ENCODE data around the gene TSPEAR.
A peak's percentile ranks its signal among the peaks of the same experiment; 100 is the strongest.
"Not testable (repeated sequence)": the region's sequence is repeated elsewhere in the genome, so short reads cannot be mapped to it uniquely, and the experiment has no call there.

Gene TSPEAR

GRCh38 chr21:44666401-44667320 is 44.7 kb downstream of the TSPEAR start, which contains the start of gene KRTAP12-2:
KRTAP12-2 (minus strand) TSS chr21:44666927; CDS start chr21:44666886, 41 bp downstream.
- Mint-ChIP-seq H3K36me3 (peaks cover 5% of the 10 kb centered on the region), H3K27me3 (no peaks in the 10 kb centered on the region), H3K27ac (no peak within 1 kb of the TSS), H3K4me1 (peaks cover 3% of the 10 kb centered on the region), H3K4me3 (no peak within 1 kb of the TSS), H3K9me3 (peaks cover 7% of the 10 kb centered on the region)

GRCh38 chr21:44664691-44665090 is 46.7 kb downstream of the TSPEAR start:
- Mint-ChIP-seq H3K9me3 (peaks cover 12% of the 10 kb centered on the region), H3K27ac (peak overlapping the region; percentile 73), H3K36me3 (peaks cover 3% of the 10 kb centered on the region), H3K27me3 (no peaks in the 10 kb centered on the region), H3K4me3 (no peak overlapping the region), H3K4me1 (peaks cover 7% of the 10 kb centered on the region)

GRCh38 chr21:44661567-44661966 is 49.8 kb downstream of the TSPEAR start:
- not testable (repeated sequence) for H3K4me3 Mint-ChIP-seq, H3K36me3 Mint-ChIP-seq, H3K27me3 Mint-ChIP-seq
- H3K4me1 Mint-ChIP-seq: peaks cover 38% of the 10 kb centered on the region
- peaks cover 14% of the 10 kb centered on the region for H3K9me3 Mint-ChIP-seq
- H3K27ac Mint-ChIP-seq: peak overlapping the region; percentile 20

- no peaks in the 10 kb centered on the region for H3K27me3 Mint-ChIP-seq
- peak overlapping the region; percentile 76 for H3K4me3 Mint-ChIP-seq
- peaks cover 12% of the 10 kb centered on the region for H3K36me3 Mint-ChIP-seq
- peaks cover 60% of the 10 kb centered on the region for H3K4me1 Mint-ChIP-seq
- H3K9me3 Mint-ChIP-seq: peaks cover 20% of the 10 kb centered on the region
- H3K27ac Mint-ChIP-seq: peak overlapping the region; percentile 93
Observed at GRCh38 chr21:44658913-44659595, 52.3 kb downstream of the TSPEAR start.

- Mint-ChIP-seq H3K9me3 (peaks cover 20% of the 10 kb centered on the region), H3K27ac (peak overlapping the region; percentile 93), H3K4me3 (peak overlapping the region; percentile 76), H3K36me3 (peaks cover 12% of the 10 kb centered on the region), H3K27me3 (no peaks in the 10 kb centered on the region), H3K4me1 (peaks cover 65% of the 10 kb centered on the region)
Observed at GRCh38 chr21:44658541-44658910, 52.8 kb downstream of the TSPEAR start.

- Mint-ChIP-seq H3K4me1 (peaks cover 68% of the 10 kb centered on the region), H3K9me3 (peaks cover 20% of the 10 kb centered on the region), H3K4me3 (peak within 1 kb of the TSS; percentile 76)
Observed at GRCh38 chr21:44657635-44658540, 53.5 kb downstream of the TSPEAR start, which contains the start of gene KRTAP12-3. KRTAP12-3 (plus strand) TSS chr21:44657932; CDS start chr21:44657980, 48 bp downstream.

GRCh38 chr21:44656868-44657267 is 54.5 kb downstream of the TSPEAR start:
- Mint-ChIP-seq H3K4me1 (peaks cover 68% of the 10 kb centered on the region), H3K36me3 (peaks cover 12% of the 10 kb centered on the region), H3K9me3 (peaks cover 19% of the 10 kb centered on the region), H3K27ac (peak overlapping the region; percentile 84), H3K27me3 (no peaks in the 10 kb centered on the region), H3K4me3 (peak overlapping the region; percentile 76)

More at GRCh38 chr21:44657635-44658540, 53.5 kb downstream of the TSPEAR start, which contains the start of gene KRTAP12-3:
- Mint-ChIP-seq H3K27ac (peak within 1 kb of the TSS; percentile 93), H3K27me3 (no peaks in the 10 kb centered on the region), H3K36me3 (peaks cover 12% of the 10 kb centered on the region)

GRCh38 chr21:44654576-44655175 is 56.7 kb downstream of the TSPEAR start, which contains the start of gene KRTAP12-4:
KRTAP12-4 (minus strand) TSS chr21:44654659; CDS start chr21:44654614, 45 bp downstream.
- peak within 1 kb of the TSS; percentile 65 for H3K27ac Mint-ChIP-seq
- H3K4me1 Mint-ChIP-seq: peaks cover 67% of the 10 kb centered on the region
- H3K4me3 Mint-ChIP-seq: peak within 1 kb of the TSS; percentile 36
- H3K9me3 Mint-ChIP-seq: peaks cover 13% of the 10 kb centered on the region
- H3K36me3 Mint-ChIP-seq: peaks cover 11% of the 10 kb centered on the region
- H3K27me3 Mint-ChIP-seq: no peaks in the 10 kb centered on the region

GRCh38 chr21:44653656-44654575 is 57.5 kb downstream of the TSPEAR start:
- H3K9me3 Mint-ChIP-seq: peaks cover 13% of the 10 kb centered on the region
- H3K27me3 Mint-ChIP-seq: no peaks in the 10 kb centered on the region
- peak overlapping the region; percentile 53 for H3K27ac Mint-ChIP-seq
- peak overlapping the region; percentile 26 for H3K4me3 Mint-ChIP-seq
- peaks cover 11% of the 10 kb centered on the region for H3K36me3 Mint-ChIP-seq
- H3K4me1 Mint-ChIP-seq: peaks cover 60% of the 10 kb centered on the region

GRCh38 chr21:44653123-44653522 is 58.2 kb downstream of the TSPEAR start:
- peaks cover 13% of the 10 kb centered on the region for H3K9me3 Mint-ChIP-seq

GRCh38 chr21:44650973-44651675 is 60.2 kb downstream of the TSPEAR start:
- Mint-ChIP-seq H3K27ac (peak overlapping the region; percentile 51), H3K4me1 (peaks cover 32% of the 10 kb centered on the region), H3K36me3 (peaks cover 2% of the 10 kb centered on the region), H3K9me3 (peaks cover 1% of the 10 kb centered on the region), H3K4me3 (no peak overlapping the region), H3K27me3 (no peaks in the 10 kb centered on the region)

More at GRCh38 chr21:44653123-44653522, 58.2 kb downstream of the TSPEAR start:
- H3K4me3 Mint-ChIP-seq: no peak overlapping the region
- no peak overlapping the region for H3K27ac Mint-ChIP-seq
- H3K36me3 Mint-ChIP-seq: peaks cover 11% of the 10 kb centered on the region
- H3K27me3 Mint-ChIP-seq: no peaks in the 10 kb centered on the region
- H3K4me1 Mint-ChIP-seq: peaks cover 52% of the 10 kb centered on the region

- Mint-ChIP-seq H3K9me3 (no peaks in the 10 kb centered on the region), H3K4me1 (peaks cover 25% of the 10 kb centered on the region), H3K27ac (no peak overlapping the region), H3K36me3 (peaks cover 1% of the 10 kb centered on the region), H3K4me3 (no peak overlapping the region), H3K27me3 (no peaks in the 10 kb centered on the region)
Observed at GRCh38 chr21:44650265-44650972, 61.0 kb downstream of the TSPEAR start.

Data from activated naive CD4-positive, alpha-beta T cell treated with anti-CD3 and anti-CD28 coated beads, Interleukin-2, amount 50 U/mL, for 24 hours (primary cell).